GM18870 (cell line): ENCODE results near the gene FAM13B.
A peak's percentile ranks its signal among the peaks of the same experiment; 100 is the strongest.
"Not testable (repeated sequence)": the region's sequence is repeated elsewhere in the genome, so short reads cannot be mapped to it uniquely, and the experiment has no call there.

Experiments used
- ATAC-seq: cut with Tn5 transposase; IDR thresholded peaks from one replicate; pipeline ENCODE4 v1.9.1; 2021; ENCODE audit warnings: moderate library complexity; ENCODE audit not compliant: unreplicated experiment

Gene FAM13B

GRCh38 chr5:138032572-138033385 lies at the start of gene FAM13B:
TSS of gene FAM13B (minus strand) at chr5:138033079. CDS start at chr5:138019111, 13,968 bp downstream.
- ATAC-seq = peak; percentile 32

DNA sequence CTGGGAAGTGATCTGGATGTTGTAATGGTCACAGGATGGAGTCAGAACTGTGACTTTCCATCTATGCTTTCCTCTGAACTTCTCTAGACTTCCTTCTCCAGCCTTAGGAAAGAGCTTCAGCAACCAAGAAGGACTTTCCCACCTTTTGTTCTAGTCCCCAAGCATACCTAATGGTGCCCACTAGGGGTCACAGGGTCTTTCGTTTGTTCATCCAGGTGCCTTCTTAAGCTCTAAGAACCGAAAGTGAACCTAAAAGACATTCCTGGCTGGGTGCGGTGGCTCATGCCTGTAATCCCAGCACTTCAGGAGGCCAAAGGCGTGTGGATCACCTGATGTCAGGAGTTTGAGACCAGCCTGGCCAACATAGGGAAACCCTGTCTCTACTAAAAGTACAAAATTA lies 49.2 kb upstream of the FAM13B start:
- ATAC-seq = no peak

DNA sequence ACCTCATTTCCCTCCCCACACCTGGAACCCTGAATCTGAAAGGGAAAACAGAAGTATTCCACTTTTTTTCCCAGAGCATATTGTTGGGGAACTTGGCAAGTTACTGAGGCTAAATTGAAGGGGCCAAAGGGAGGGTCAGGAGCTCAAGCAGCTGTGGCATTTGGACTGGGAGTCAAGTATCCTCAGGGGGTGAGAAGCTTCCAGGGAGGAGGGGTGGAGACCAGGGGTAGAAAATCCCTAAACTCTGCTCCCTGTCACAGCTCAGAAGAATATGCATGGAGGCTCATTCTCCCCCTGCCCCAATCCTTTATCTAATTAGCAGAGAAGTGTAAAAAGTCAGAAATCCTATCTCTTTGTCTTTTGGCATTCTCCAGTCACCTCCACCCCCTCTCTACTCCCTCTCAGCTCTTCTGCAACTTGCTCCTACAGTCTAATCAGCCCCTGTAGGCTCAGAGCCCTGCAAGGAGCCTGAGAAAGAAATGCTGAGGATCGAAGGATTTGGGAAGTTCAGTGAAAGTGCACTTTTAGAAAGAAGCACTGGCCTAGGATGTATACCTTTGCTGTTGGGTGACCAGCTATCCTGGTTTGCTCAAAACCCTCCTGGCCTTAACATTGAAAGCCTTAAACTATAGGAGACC lies 45.2 kb upstream of the FAM13B start:
- no peak for ATAC-seq

- ATAC-seq = no peak
These were observed 44.3 kb upstream of the FAM13B start for GRCh38 chr5:138077064-138077696.

DNA sequence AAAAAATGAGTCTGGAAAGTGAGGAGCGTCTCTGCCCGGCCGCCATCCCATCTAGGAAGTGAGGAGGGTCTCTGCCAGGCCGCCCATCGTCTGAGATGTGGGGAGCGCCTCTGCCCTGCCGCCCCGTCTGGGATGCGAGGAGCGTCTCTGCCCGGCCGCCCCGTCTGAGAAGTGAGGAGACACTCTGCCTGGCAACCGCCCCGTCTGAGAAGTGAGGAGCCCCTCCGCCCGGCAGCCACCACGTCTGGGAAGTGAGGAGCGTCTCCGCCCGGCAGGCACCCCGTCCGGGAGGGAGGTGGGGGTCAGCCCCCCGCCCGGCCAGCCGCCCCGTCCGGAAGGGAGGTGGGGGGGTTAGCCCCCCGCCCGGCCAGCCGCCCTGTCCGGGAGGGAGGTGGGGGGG lies 37.1 kb upstream of the FAM13B start:
- not testable (repeated sequence) for ATAC-seq

DNA sequence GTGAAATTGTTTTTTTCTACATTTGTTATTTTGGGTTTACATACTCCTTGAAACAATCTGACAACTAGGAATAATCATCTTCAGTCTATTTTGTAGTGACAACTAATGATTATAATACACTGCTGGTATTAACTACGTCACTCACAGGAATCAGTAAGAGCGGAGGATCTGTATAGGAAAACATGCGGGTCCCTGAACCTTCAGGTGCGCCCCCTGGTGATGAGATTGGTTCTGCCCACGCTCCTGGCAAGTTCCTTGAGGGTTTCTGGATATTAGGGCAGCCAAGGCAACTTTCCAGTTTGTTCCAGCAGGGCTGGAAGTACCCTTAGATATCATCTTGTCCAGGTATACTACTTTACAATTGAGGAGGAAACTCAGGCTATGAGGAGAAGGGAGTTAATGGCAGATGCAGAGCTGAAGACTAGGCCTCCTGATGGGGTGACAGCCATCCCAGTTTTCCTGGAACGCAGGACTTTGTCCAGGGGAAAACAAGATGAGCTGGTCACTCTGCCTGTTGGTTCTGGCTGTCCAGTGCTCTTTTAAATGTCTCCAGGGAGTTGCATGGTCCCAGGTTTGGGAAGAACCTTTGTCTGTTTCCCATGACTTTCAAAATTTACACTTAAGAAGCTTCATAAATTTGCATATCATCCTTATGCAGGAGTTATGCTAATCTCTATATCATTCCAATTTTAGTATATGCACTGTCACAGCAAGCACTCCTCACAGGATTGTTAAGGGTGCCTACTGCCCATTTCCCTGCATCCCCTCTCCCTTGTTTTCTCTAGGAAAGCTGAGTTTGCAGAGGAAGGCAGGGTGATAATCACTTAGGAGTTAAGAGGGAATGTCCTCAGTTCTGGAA lies 36.1 kb upstream of the FAM13B start:
- ATAC-seq = no peak

DNA sequence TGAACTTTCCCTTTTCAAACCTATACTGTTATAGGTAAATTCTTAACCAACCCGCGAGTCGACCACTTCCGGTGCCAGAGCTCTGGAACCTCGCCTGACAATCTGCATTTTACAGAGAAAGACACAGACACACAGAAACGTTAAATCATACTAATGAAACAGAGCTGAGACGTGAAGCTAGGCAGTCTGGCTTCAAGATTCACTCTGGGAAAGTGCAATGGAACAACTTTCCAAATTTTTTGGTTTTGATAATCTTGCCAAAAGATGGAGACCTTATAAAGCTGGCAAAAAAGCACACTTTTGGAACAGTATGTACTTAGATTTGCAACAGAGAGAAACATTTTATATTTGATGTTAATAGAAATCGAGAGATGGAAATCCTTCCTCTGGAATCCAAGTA lies 35.1 kb upstream of the FAM13B start:
- ATAC-seq = no peak

DNA sequence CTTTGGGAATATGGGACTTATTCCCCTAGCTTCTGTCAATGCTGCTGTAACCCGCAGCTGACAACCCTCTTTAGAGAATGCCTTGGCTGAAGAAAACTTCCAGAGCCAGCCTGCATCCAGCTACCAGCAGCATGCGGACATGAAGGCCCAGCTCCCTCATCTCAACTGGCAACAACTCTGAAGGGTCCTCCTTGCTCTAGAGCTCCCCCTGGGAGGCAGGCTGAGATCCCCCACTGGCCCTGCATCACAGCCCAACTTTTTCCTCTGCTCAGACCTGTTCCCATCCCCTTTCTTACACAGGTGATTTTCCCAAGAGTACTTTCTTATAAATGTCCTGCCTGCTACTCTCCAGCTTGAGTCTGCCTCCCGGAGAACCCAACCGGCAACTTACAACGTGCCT lies 32.2 kb upstream of the FAM13B start:
- ATAC-seq = no peak

GRCh38 chr5:138064526-138064925 lies 31.6 kb upstream of the FAM13B start:
- no peak for ATAC-seq

GRCh38 chr5:138054847-138055558 lies 22.1 kb upstream of the FAM13B start:
- no peak for ATAC-seq

DNA sequence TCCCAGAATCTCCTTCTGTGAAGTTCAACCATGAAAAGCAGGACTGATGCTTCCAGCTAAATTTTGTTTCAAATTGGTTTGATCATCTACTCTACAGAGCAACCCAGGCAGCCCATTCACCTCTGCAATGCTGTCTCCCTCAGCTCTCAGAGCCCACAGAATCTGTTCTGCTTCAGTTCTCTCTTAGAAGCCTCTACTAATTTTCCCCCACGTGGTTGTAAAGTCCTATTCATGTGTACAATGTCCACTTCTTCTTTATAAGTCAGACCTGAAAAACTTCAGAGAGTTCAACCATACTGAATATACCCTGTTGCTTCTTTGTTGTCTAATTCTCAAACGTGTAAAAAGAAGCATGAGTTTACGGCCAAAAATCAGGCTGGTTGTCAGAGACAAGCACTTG lies 21.3 kb upstream of the FAM13B start:
- ATAC-seq = no peak

GRCh38 chr5:138053554-138053953 lies 20.7 kb upstream of the FAM13B start:
- no peak for ATAC-seq

DNA sequence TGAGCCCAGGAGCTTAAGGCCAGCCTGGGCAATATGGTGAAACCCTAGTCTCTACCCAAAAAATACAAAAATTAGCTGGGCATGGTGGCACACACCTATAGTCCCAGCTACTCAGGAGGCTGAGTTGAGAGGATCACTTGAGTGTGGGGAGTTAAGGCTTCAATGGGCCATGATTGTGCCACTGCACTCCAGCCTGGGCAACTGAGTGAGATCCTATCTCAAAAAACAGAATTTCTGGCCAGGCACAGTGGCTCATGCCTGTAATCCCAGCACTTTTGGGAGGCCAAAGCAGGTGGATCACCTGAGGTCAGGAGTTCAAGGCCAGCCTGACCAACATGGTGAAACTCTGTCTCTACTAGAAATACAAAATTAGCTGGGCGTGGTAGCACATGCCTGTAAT lies 19.8 kb upstream of the FAM13B start:
- ATAC-seq = not testable (repeated sequence)

- ATAC-seq = no peak
These were observed 18.8 kb upstream of the FAM13B start for GRCh38 chr5:138051441-138052296.

- ATAC-seq = not testable (repeated sequence)
These were observed 12.4 kb upstream of the FAM13B start for GRCh38 chr5:138045283-138045682.

DNA sequence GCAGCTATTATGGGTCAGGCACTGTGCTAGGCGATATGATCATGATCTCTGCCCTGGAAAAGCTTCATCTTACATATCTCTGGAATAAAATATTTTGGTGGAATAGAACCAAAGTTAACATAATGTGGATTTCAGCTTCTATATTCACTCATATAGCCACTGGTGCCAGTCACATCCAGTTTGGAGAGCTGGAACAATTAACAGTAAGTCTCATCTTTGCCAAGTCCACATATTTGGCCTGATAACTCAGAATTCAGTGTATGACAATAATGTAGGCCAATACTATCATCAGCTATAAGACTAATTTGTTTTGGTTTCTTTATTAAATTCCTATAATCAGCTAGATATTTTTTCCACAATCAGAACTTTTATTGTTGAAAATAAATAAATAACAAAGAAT lies 5.9 kb upstream of the FAM13B start:
- ATAC-seq = no peak

- no peak for ATAC-seq
These were observed 5.2 kb upstream of the FAM13B start for GRCh38 chr5:138037907-138038633.

- ATAC-seq = no peak
These were observed 4.4 kb upstream of the FAM13B start for GRCh38 chr5:138037271-138037670.
